Keratinocyte (primary cell): ENCODE measurements around the gene ZNF19. TPM values are rescaled to one million over a fixed set of nuclear protein-coding genes. Genes with fewer than 3 reads are reported as not detected.

ENCODE experiments used
- DNase-seq: peaks from one replicate; pipeline ENCODE4 v3.0.0-alpha.2; 2011; ENCODE audit warnings: low read depth, missing footprints, low spot score
- FAIRE-seq: peaks from 2 replicates; lab custom pipeline; 2011; peaks lifted over from hg19 to GRCh38; lab: Jason Lieb, UNC
- H2AFZ ChIP-seq: 2 replicates; pipeline ENCODE4 v1.6.0; 2012; ENCODE audit warnings: low read length, control low read depth, inconsistent platforms; ENCODE audit not compliant: control insufficient read depth
- H3K27ac ChIP-seq: 2 replicates; pipeline ENCODE4 v1.5.1; 2011; ENCODE audit warnings: low read length; ENCODE audit not compliant: control insufficient read depth, insufficient read depth
- H3K27me3 ChIP-seq: 3 replicates; pipeline ENCODE4 v1.6.0; 2011; ENCODE audit warnings: low read length; ENCODE audit not compliant: control insufficient read depth, insufficient read depth; ENCODE audit errors: extremely low read depth
- H3K36me3 ChIP-seq, 2 experiments: 2 replicates in 1 of 2; 3 replicates in 1 of 2; pipeline ENCODE4 v1.5.1; 2011; ENCODE audit warnings: low read length in 2 of 2, mild to moderate bottlenecking in 1 of 2; ENCODE audit not compliant: control insufficient read depth in 2 of 2, insufficient read depth in 2 of 2; ENCODE audit errors: extremely low read depth in 1 of 2
- H3K4me1 ChIP-seq: 3 replicates; pipeline ENCODE4 v1.5.1; 2011; ENCODE audit warnings: low read length; ENCODE audit not compliant: control insufficient read depth, insufficient read depth; ENCODE audit errors: extremely low read depth
- H3K4me2 ChIP-seq: 3 replicates; pipeline ENCODE4 v1.6.0; 2011; ENCODE audit warnings: low read depth, low read length; ENCODE audit not compliant: control insufficient read depth, insufficient read depth; ENCODE audit errors: extremely low read depth
- H3K4me3 ChIP-seq, 3 experiments: fragments of 200-600 bp in 1 of 3; sonication (generic) in 1 of 3; 2 replicates in 2 of 3; 3 replicates in 1 of 3; pipeline ENCODE4 v1.5.1; 2011 to 2016; ENCODE audit warnings: low read length in 3 of 3, mild to moderate bottlenecking in 3 of 3, control low read depth in 2 of 3, inconsistent platforms in 1 of 3, low read depth in 1 of 3, mixed read lengths in 1 of 3, mixed run types in 1 of 3, moderate library complexity in 1 of 3; ENCODE audit not compliant: control insufficient read depth in 2 of 3, insufficient read depth in 2 of 3; ENCODE audit errors: extremely low read depth in 1 of 3
- H3K79me2 ChIP-seq: 2 replicates; pipeline ENCODE4 v1.6.0; 2012; ENCODE audit warnings: low read length; ENCODE audit not compliant: control insufficient read depth, insufficient read depth
- H3K9ac ChIP-seq: 3 replicates; pipeline ENCODE4 v1.6.0; 2011; ENCODE audit warnings: low read length; ENCODE audit not compliant: control insufficient read depth, insufficient read depth; ENCODE audit errors: extremely low read depth
- H3K9me1 ChIP-seq: 3 replicates; pipeline ENCODE4 v1.6.0; 2011; ENCODE audit warnings: low read length; ENCODE audit not compliant: control insufficient read depth, insufficient read depth; ENCODE audit errors: extremely low read depth
- H3K9me3 ChIP-seq: 2 replicates; pipeline ENCODE4 v1.5.1; 2012; ENCODE audit warnings: low read depth, low read length; ENCODE audit not compliant: control insufficient read depth
- H4K20me1 ChIP-seq: 3 replicates; pipeline ENCODE4 v1.6.0; 2011; ENCODE audit warnings: low read length; ENCODE audit not compliant: control insufficient read depth, insufficient read depth; ENCODE audit errors: extremely low read depth
- EZH2 ChIP-seq: IDR thresholded peaks from one replicate; pipeline ENCODE4 v1.6.1; 2012; ENCODE audit warnings: inconsistent platforms, mild to moderate bottlenecking, low read length, moderate library complexity
- dilution Hi-C: fragments of 300-500 bp; cut with MboI; formaldehyde crosslinking; loops from one replicate; pipeline ENCODE4 v1.7.0; 2020; ENCODE audit warnings: low sequenced_read_pairs; ENCODE audit not compliant: extremely low pct_ligation_motif_present
- polyA plus RNA-seq, 5 experiments: library from polyadenylated mRNA; depleted of rRNA in 3 of 5; stranded (reverse) in 3 of 5; stranded (forward) in 1 of 5; unstranded in 1 of 5; fragments of >200 nt; gene quantifications; 1 replicate in 1 of 5; 2 replicates in 3 of 5; 3 replicates in 1 of 5; pipeline versions ENCODE4 v1.2.1 to v1.2.3, GENCODE V29; 2011 to 2012; ENCODE audit warnings: missing spikeins in 2 of 5, low read depth in 1 of 5, low replicate concordance in 1 of 5
- TF ChIP-seq, protein P1 (sequence below), 3 experiments: IDR thresholded peaks in 1 of 3; conservative IDR thresholded peaks in 1 of 3; optimal IDR thresholded peaks in 1 of 3; 2 replicates in 2 of 3; 3 replicates in 1 of 3; pipeline versions ENCODE3 to v1.5.1; 2011; ENCODE audit warnings: low read length in 3 of 3, mild to moderate bottlenecking in 3 of 3, moderate library complexity in 2 of 3, control low read depth in 1 of 3, inconsistent platforms in 1 of 3; ENCODE audit not compliant: insufficient read depth in 2 of 3; ENCODE audit errors: extremely low read depth in 1 of 3

Gene ZNF19
- polyA plus RNA-seq, 1 donor (not counting 4 experiments of a cell fraction or from before 2014, with no cell fraction given): 1.7 TPM

DNA sequence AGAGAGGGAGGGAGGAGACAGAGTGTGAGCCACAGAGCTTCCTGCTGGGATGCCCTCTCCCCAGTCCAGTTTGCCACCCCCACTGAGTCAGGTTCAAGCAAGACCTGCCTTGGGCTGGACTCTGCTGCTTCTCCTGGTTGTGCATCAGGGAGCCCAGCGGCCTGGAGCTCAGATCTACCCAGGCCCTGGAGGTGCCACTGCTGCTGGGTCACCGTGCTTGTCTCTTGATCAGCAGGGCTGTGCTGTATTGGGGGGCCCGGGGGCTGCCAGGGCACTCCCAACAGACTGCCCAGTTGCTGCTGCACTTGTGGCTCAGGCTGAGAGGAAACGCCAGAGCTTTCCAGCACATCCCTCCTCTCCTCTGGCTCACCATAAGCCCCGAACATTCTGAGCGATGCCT is 56.2 kb downstream of the ZNF19 start:
- Histone ChIP-seq H3K36me3 (no peaks in the 10 kb centered on the region), H2AFZ (no peak overlapping the region), H3K4me3 (no peak overlapping the region), H3K9me1 (no peaks in the 10 kb centered on the region), H3K27ac (no peak overlapping the region), H3K27me3 (no peaks in the 10 kb centered on the region), H3K4me2 (no peak overlapping the region), H3K79me2 (no peaks in the 10 kb centered on the region), H4K20me1 (no peaks in the 10 kb centered on the region), H3K9ac (no peak overlapping the region), H3K9me3 (no peaks in the 10 kb centered on the region), H3K4me1 (no peaks in the 10 kb centered on the region)
- dilution Hi-C loops: no loop called here
- TF ChIP-seq EZH2: no peak
- TF ChIP-seq, protein P1, sequence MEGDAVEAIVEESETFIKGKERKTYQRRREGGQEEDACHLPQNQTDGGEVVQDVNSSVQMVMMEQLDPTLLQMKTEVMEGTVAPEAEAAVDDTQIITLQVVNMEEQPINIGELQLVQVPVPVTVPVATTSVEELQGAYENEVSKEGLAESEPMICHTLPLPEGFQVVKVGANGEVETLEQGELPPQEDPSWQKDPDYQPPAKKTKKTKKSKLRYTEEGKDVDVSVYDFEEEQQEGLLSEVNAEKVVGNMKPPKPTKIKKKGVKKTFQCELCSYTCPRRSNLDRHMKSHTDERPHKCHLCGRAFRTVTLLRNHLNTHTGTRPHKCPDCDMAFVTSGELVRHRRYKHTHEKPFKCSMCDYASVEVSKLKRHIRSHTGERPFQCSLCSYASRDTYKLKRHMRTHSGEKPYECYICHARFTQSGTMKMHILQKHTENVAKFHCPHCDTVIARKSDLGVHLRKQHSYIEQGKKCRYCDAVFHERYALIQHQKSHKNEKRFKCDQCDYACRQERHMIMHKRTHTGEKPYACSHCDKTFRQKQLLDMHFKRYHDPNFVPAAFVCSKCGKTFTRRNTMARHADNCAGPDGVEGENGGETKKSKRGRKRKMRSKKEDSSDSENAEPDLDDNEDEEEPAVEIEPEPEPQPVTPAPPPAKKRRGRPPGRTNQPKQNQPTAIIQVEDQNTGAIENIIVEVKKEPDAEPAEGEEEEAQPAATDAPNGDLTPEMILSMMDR (optimal IDR thresholded peaks at IDR 0.05 in 1 of 3, IDR thresholded peaks at IDR 0.05 in 1 of 3, conservative IDR thresholded peaks at IDR 0.05 in 1 of 3; ENCODE audit: extremely low read depth in 1 of 3, insufficient read depth in 2 of 3, low read length in 3 of 3): no peak
- FAIRE-seq (no peak), DNase-seq (no peak)

DNA sequence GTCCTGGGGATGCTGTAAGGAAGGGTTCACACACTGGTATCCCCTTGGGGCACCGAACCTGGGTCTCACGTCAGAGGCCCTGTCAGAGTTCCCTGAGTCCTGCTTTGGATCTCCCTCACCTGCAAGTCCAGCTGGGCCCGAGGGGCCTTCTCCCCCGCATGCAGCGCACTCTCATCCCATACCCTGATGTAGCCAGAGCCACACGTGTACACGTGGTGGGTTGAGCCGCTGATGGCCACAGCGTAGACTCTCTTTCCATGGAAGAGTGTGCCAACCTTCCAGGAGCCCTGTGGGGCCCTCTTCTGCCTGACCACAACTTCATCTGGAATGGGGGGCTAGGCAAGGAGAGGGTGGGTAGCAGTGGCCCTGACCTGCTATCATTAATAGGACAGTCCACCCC is 57.1 kb downstream of the ZNF19 start:
- no peak overlapping the region for H3K9ac ChIP-seq
- H3K4me2 ChIP-seq: no peak overlapping the region
- dilution Hi-C loops: no loop called here
- no peaks in the 10 kb centered on the region for H3K9me1 ChIP-seq
- no peak for TF ChIP-seq EZH2
- TF ChIP-seq, protein P1 (optimal IDR thresholded peaks at IDR 0.05 in 1 of 3, IDR thresholded peaks at IDR 0.05 in 1 of 3, conservative IDR thresholded peaks at IDR 0.05 in 1 of 3; ENCODE audit: extremely low read depth in 1 of 3, insufficient read depth in 2 of 3, low read length in 3 of 3): no peak
- H3K27ac ChIP-seq: no peak overlapping the region
- H3K9me3 ChIP-seq: no peaks in the 10 kb centered on the region
- H3K27me3 ChIP-seq: no peaks in the 10 kb centered on the region
- no peaks in the 10 kb centered on the region for H4K20me1 ChIP-seq
- no peak overlapping the region for H2AFZ ChIP-seq
- no peaks in the 10 kb centered on the region for H3K79me2 ChIP-seq
- no peaks in the 10 kb centered on the region for H3K4me1 ChIP-seq
- H3K36me3 ChIP-seq: no peaks in the 10 kb centered on the region
- DNase-seq: no peak
- FAIRE-seq: no peak
- H3K4me3 ChIP-seq: no peak overlapping the region
